ENCODE results near the gene URAD.

The URAD gene

DNA sequence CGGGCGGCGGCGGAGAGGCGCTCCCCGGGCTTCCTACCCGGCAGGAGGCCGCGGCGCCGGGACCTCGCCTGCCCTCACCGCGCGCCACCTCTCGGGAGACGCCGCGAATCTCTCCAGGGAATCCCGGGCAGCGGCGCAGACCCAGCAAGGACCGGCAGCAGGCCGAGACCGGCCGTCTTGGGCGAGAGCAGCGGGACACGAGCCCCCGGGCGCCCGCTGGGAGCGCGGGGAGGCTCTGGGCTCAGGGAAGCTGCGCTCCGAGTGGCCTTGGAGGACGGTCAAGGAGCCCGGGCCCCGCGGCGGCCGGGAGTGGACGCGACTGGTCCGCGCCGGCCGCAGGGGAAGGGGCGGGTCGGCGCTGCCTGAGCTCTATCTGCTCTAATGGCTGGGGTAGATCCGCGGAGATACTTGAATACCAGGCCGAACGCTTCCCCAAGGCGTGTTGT lies 34.1 kb downstream of the URAD start:
- no peak for DNase-seq

DNA sequence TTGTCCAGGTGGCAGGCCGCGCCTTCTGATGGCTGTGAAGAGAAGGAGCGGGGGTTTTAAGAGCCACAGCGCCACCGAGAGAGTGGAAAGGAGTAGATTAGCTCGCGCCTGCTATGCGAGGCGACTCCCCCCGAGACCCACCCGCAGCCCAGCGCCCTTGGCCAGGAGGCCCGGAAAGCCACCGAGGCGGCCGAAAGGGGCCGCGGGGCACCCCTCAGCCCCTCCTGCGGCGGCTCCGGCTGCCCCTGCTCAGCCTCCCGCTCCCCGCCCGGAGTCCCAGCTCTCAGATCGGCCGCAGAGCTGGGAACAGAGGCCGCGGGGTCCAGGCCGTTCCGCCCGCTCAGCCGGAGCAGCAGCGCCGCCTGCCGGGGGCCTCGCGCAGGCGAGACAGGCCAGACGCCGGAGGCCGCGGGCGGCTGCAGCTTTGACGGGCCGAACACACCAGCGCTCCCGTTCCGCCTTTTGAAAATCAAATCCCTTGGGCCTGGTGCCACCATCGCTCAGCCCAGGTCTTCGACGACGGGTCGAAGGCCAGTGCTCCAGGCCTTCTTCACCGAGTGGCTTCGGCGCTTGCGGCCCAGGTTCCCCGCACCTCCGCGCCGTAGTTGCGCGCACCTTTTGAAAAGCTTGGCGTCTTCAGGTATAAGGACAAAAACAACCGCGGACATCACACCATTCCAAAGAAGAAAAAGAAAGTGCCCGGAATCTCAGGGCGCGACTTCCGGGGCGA lies 34.7 kb downstream of the URAD start:
- DNase-seq: peak; percentile 70

DNA sequence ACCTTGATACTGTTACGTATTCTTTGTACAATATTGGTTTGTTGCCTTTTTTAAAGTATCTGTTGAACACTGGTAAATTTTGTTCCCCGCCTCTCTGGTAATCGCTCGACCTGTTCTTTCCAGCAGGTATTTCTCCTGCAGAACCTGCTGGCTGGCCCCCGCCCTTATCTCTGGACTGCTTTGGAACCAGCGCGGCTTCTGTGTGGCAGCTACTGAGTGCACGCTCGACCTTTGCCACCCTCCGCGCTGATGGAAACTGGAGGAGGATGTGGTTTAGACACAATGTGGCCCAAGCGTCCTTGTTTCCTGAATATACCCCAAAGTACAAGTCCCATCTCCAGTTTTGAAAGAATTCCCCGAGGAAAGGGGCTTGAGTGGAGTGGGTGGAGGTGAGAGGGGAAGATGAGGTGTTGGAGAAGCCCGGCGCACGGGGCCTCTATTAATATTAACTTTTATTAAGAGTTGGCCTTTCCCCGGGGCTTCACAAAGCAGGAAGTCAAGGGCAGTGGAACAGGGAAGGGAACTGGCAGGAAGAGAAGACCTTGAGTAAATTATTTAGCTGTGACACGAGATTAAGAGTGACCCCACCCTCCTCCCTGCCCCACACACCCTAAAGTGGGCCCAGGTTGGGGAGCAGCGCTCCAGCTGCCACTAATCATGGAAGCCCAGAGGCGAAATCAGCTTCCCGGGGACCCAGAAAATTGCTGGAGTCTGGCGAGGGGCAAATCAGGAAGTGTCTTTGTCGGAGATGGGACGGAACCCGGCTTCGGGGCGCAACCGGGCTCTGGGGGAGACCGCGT lies 35.4 kb downstream of the URAD start:
- DNase-seq: no peak

DNA sequence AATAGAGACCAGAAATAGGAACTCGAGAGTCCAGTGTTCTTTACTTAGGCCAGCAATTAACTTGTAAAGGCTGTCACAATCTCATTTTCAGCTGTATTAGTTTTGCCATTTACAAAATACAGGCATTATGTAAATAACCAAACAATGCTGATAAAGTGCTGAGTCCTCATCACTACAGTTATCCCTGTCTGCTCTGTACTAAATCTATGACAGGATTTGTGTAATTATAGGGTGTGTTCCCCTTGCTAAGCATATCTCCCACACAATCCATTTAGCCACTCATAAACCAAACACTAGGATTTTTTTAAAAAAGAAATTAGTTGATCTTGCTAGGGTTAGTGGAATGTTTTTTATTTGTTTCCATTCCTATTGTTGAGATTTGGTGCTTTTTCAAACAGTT lies 45.5 kb downstream of the URAD start:
- no peak for DNase-seq

DNA sequence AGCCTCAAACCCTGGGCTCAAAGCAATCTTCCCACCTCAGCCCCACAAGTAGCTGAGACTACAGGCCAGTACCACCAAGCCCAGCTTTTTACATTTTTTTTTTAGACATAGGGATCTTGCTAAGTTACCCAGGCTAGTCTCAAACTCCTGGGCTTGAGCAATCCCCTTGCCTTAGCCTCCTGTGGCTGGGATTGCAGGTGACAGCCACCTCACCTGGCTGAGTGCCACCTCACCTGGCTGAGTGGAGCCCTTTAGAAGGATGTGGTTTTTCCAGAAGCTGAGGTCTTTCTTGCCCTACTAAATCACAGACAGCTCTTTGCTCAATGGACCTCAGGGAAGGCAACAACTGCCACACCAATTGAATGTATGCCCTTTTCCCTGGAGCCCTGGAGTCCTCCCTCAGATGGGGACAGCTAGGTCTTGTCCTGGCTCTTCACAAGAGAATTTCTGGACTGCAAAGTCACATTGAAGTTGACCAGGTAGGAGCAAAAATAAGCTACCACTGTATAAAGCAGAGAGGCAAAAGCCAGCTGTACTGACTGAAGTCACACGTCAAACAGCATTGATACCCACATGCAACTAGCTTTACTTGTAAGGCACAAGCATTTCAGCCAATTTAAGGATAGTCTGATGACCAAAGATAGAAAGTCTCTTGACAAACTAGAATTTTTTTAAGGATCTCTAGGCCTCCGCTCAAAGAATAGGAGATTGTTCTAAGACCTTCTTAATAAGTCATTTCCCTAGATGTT lies 54.7 kb downstream of the URAD start:
- peak; percentile 12 for DNase-seq

DNA sequence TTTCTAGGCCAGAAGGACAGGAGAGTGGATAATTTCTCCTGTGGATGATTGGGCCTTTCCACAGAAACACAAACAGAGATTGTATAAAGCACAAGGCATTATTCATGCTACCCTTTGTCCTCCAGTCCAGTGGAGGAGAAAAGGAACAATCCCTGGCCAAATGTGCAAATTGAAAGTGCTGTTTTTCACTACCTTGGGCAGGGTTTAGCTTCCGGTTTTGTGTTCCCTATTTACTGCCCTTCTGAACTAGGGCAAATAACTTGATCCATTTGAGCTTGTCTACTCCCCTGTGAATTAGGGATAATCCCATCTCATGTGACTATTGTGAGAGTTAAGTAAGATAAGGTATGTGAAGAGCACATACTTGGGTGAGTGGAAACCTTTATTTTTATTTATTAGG lies 55.4 kb downstream of the URAD start:
- DNase-seq: no peak

DNA sequence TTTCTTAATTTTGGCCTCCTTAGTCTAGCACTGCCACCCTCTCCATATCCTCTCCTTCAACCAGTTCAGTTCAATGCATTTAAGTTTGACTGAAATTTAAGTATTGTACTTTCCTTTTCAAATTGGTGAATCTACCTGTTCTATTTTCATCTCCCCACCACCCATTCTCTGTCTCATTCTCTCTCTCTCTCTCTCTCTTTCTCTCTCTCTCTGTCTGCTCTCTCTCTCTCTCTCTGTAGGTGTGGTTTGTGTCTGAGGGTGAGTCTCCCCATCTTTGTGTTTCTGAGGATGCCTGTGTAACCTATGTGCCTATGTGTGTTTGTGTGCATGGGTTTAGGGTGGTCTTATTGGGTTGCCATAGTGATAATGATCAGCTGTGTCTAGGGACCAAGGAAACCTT lies 58.6 kb downstream of the URAD start:
- no peak for DNase-seq

DNA sequence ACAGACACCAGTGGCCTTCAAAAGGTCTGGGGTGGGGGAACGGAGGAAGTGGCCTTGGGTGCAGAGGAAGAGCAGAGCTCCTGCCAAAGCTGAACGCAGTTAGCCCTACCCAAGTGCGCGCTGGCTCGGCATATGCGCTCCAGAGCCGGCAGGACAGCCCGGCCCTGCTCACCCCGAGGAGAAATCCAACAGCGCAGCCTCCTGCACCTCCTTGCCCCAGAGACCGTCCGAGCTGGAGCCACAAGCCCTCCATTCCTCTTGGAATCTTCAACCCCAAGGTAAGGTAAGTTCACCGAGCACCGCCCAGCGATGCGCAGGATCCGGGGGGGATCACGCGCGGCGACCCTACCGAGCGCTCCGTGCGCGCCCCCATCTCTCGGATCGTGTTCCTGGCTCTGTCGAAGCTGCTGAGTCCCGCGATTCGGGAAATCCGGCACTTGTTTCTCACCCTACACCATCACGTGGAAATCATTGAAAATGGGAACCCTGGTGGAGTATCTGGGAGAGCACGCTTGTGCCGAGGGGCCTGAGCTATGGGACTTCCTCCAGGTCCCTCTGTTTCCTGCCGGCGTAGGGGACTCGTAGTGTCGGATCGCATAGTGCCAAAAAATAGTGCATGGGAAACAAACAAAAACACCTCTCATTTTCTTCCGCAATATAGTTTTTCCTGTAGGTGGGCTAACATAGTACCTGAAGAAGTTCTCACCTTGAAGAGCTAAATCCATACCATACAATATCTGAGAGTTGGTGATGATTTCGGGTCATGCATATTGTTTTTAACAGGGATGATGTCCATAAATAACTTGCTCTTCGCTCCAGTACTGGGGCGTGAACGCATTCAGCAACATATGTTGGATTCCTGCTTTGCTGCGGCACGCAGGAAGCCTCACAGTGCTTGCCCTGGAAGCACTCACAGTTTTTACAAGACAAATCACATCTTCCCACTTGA lies 59.4 kb downstream of the URAD start:
- DNase-seq: no peak

DNA sequence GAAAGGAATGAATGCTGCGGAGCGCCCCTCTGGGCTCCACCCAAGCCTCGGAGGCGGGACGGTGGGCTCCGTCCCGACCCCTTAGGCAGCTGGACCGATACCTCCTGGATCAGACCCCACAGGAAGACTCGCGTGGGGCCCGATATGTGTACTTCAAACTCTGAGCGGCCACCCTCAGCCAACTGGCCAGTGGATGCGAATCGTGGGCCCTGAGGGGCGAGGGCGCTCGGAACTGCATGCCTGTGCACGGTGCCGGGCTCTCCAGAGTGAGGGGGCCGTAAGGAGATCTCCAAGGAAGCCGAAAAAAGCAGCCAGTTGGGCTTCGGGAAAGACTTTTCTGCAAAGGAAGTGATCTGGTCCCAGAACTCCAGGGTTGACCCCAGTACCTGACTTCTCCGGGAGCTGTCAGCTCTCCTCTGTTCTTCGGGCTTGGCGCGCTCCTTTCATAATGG lies 60.1 kb downstream of the URAD start:
- no peak for DNase-seq
